Muscle layer of colon (tissue), 2 donors: ENCODE results near the gene IRAK4.
"Not testable (repeated sequence)": the region's sequence is repeated elsewhere in the genome, so short reads cannot be mapped to it uniquely, and the experiment has no call there.

Experiments used
- H3K27ac ChIP-seq: one replicate; pipeline ENCODE4 v1.7.0; 2013; ENCODE audit warnings: low read depth, mild to moderate bottlenecking, low read length, moderate library complexity
- H3K27me3 ChIP-seq, 2 donors: one replicate each; pipeline ENCODE4 v1.7.0; 2013; ENCODE audit warnings: low read length in 2 of 2, mild to moderate bottlenecking in 2 of 2; ENCODE audit not compliant: insufficient read depth in 2 of 2, control insufficient read depth in 1 of 2
- H3K36me3 ChIP-seq: one replicate; pipeline ENCODE4 v1.7.0; 2013; ENCODE audit warnings: mild to moderate bottlenecking, low read length; ENCODE audit not compliant: insufficient read depth
- H3K4me1 ChIP-seq: one replicate; pipeline ENCODE4 v1.7.0; 2013; ENCODE audit warnings: mild to moderate bottlenecking, low read length; ENCODE audit not compliant: insufficient read depth
- H3K4me3 ChIP-seq, 2 donors: one replicate each; pipeline ENCODE4 v1.7.0; 2013; ENCODE audit warnings: low read length in 2 of 2, low read depth in 1 of 2, mild to moderate bottlenecking in 1 of 2, moderate library complexity in 1 of 2
- H3K9ac ChIP-seq: one replicate; pipeline ENCODE4 v1.7.0; 2013; ENCODE audit warnings: low read length
- H3K9me3 ChIP-seq: one replicate; pipeline ENCODE4 v1.7.0; 2013; ENCODE audit warnings: mild to moderate bottlenecking, low read length
- donor health status: abdominal sarcoma.
- donor health status: Adenocarcinoma of cecum.

IRAK4 gene

DNA sequence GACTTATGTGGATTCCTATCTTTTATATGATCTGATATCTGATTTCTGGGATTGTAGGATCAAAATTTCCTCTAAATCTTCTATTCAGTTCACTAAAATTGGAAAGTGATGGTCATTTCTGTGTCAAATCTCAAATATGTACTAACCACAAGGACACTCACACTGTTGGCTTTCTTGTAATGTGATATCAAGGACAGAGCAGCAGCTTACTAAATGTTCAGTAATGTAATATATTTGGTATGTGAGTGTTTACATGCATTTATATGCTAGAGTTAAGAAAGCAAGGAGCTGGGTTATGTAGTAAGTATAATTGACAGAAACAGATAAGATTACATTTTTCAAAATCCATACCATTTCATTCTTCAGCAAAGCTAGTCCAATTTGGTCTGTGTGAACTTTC is 16.6 kb upstream of the IRAK4 start:
- Histone ChIP-seq H3K4me1 (no peaks in the 10 kb centered on the region), H3K9ac (no peak overlapping the region), H3K36me3 (peaks cover 8% of the 10 kb centered on the region), H3K4me3 (no peak overlapping the region), H3K27me3 (no peaks in the 10 kb centered on the region), H3K9me3 (no peaks in the 10 kb centered on the region), H3K27ac (no peak overlapping the region)

DNA sequence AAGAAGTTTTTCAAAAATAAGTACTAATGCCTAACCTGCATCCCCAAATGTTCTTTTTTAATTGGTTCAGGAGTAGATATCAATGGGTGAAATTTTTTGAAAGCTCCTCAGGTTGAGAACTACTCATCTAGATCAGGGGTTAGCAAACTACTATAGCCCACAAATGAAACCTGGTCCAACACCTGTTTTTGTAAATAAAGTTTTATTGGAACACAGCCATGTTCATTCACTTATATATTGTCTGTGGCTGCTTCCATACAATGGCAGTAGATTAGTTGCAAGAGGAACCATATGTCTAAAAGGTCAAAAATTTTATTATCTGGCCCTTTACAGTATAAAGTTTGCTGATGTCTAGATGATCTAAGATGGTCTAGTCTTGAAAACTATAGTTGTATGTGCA is 13.9 kb upstream of the IRAK4 start:
- Histone ChIP-seq H3K27ac (no peak overlapping the region), H3K9me3 (no peaks in the 10 kb centered on the region), H3K36me3 (no peaks in the 10 kb centered on the region), H3K27me3 (no peaks in the 10 kb centered on the region), H3K9ac (no peak overlapping the region), H3K4me1 (no peaks in the 10 kb centered on the region), H3K4me3 (no peak overlapping the region)

DNA sequence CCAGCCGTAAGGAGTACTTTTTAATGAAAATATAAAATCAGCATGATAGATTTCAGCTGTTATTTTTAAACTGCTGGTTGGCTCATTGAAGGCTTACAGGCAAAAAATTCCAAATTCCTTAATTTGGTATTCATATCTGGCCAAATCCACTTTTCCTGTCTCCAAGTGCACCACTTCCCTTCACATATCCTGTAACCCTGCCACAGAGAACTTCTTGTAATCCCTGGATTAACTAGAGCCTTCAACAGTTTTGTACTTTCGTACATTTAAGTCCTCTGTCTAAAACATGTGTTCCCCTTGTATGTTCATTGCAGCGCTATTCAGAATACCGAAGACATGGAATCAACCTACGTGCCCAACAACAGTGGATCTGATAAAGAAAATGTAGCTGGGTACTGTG is 9.7 kb upstream of the IRAK4 start:
- Histone ChIP-seq H3K4me3 (no peak overlapping the region), H3K9me3 (no peaks in the 10 kb centered on the region), H3K27me3 (no peaks in the 10 kb centered on the region), H3K27ac (no peak overlapping the region), H3K36me3 (no peaks in the 10 kb centered on the region), H3K4me1 (peaks cover 4% of the 10 kb centered on the region), H3K9ac (no peak overlapping the region)

DNA sequence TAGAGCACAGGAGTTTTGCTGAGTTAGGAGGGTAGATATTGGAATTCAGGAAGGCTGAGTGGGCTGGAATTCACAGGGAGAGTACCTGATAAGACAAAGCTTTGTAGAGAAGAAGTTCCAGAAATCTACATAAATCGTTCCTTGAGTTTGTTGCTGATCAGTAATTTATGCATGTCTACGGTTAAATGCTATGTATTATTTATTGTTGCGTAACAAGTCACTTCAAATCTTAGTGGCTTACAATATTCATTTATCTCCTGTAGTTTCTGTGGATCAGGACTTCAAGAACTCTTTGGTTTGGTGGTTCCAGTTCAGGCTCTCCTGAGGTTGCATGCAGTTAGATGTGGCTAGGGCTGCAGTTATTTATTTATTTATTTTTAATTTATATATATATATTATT is 7.9 kb upstream of the IRAK4 start:
- no peak overlapping the region for H3K27ac ChIP-seq
- no peak overlapping the region for H3K4me3 ChIP-seq
- no peak overlapping the region for H3K9ac ChIP-seq
- no peaks in the 10 kb centered on the region for H3K36me3 ChIP-seq
- H3K4me1 ChIP-seq: peaks cover 4% of the 10 kb centered on the region
- no peaks in the 10 kb centered on the region for H3K27me3 ChIP-seq
- no peaks in the 10 kb centered on the region for H3K9me3 ChIP-seq

DNA sequence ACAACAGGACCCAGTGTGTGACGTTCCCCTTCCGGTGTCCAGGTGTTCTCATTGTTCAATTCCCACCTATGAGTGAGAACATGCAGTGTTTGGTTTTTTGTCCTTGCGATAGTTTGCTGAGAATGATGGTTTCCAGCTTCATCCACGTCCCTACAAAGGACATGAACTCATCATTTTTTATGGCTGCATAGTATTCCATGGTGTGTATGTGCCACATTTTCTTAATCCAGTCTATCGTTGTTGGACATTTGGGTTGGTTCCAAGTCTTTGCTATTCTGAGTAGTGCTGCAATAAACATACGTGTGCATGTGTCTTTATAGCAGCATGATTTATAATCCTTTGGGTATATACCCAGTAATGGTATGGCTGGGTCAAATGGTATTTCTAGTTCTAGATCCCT is 7.4 kb upstream of the IRAK4 start:
- H3K27ac ChIP-seq, H3K9me3 ChIP-seq, H3K36me3 ChIP-seq, H3K9ac ChIP-seq, H3K27me3 ChIP-seq, H3K4me3 ChIP-seq, H3K4me1 ChIP-seq: not testable (repeated sequence)

DNA sequence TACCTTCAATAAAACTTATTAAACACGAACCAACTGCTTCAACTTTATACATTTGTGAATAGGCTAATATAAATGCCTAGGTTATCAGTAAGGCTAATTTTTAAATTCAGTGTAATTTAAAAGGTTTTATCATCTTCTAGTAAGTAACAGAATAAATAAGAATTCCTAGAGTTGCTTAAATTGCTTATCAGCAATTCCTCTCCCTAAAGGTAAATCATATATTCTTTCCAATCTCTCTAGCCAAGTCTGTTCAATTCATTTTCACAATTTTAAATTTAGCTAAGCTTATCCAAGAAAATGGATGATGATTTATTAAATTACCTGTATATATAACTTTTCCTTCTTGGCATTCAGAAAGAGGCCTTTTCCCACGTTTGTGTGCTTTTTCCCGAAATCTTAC is 4.7 kb upstream of the IRAK4 start:
- no peaks in the 10 kb centered on the region for H3K9me3 ChIP-seq
- H3K4me3 ChIP-seq: no peak overlapping the region
- peaks cover 11% of the 10 kb centered on the region for H3K4me1 ChIP-seq
- H3K27ac ChIP-seq: no peak overlapping the region
- no peaks in the 10 kb centered on the region for H3K27me3 ChIP-seq
- H3K9ac ChIP-seq: no peak overlapping the region
- H3K36me3 ChIP-seq: no peaks in the 10 kb centered on the region

DNA sequence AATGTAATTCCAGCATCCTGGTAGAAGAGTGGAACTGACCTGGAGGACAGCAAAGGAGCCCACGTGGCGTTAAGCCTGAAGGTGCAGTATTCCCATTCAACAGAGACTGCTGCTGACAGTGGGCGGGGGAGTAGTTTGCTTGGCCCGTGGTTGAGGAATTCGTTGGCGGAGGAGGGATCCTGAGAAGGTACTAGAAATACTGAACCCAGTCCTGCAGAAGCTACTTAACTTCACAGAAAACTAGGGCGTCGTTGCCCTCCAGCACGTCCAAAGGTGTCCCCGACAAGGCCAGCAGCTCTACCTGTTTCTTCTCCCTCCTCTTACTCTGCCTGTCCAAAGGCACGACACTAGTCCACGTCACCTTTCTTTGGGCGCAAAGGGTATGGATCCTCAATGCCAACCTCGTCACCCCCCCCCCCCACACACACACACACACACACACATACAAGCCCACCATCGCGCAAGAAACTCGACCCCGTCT is 464 bp upstream of the IRAK4 start:
- Histone ChIP-seq H3K9ac (peak overlapping the region; percentile 12), H3K4me1 (peaks cover 24% of the 10 kb centered on the region), H3K27ac (peak overlapping the region; percentile 35), H3K27me3 (no peaks in the 10 kb centered on the region), H3K9me3 (no peaks in the 10 kb centered on the region), H3K4me3 (peak overlapping the region; percentile 75 to 99), H3K36me3 (no peaks in the 10 kb centered on the region)

DNA sequence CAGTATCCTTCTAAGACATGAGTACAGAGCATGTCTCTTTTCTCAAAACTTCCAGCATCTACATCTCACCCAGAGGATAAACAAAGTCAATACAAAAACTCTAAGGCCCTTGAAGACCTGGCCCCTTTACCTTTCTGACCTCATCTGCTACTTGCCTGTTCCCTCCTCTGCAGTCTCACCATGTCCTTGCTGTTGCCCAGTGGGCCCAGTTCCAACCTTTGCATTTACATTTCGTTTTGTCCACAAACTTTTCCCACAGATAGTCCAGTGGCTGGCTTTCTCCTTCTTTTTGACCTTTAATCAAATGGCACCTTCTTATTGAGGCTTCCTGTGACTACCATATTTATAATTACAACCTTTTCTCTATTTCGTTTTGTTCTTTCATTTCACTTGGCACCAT is 1.6 kb downstream of the IRAK4 start:
- peaks cover 20% of the 10 kb centered on the region for H3K4me1 ChIP-seq
- no peaks in the 10 kb centered on the region for H3K27me3 ChIP-seq
- H3K9ac ChIP-seq: no peak overlapping the region
- no peak overlapping the region for H3K27ac ChIP-seq
- H3K4me3 ChIP-seq: peak overlapping the region in 1 of 2 donors; percentile 99
- H3K9me3 ChIP-seq: no peaks in the 10 kb centered on the region
- H3K36me3 ChIP-seq: no peaks in the 10 kb centered on the region

DNA sequence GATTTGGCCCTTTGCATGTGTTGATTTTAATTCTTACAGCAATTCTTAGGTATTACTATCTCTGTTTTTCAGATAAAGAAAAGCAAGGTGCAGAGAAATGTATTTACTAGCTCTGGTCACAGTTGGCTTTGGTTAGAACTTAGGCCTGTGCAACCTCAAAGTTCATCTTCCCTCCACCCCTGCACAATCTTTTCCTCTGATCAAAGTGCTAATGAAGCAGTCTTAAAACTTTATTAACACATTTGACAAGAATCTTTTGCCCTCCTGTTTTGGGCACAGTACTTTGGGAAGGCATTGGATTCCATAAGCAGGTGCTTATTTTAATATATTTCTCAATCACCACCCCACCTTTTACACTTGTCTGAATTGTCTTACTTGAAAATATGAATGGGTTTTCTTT is 2.7 kb downstream of the IRAK4 start:
- Histone ChIP-seq H3K4me1 (peaks cover 20% of the 10 kb centered on the region), H3K9ac (no peak overlapping the region), H3K36me3 (no peaks in the 10 kb centered on the region), H3K27me3 (no peaks in the 10 kb centered on the region), H3K4me3 (no peak overlapping the region), H3K9me3 (no peaks in the 10 kb centered on the region), H3K27ac (no peak overlapping the region)

DNA sequence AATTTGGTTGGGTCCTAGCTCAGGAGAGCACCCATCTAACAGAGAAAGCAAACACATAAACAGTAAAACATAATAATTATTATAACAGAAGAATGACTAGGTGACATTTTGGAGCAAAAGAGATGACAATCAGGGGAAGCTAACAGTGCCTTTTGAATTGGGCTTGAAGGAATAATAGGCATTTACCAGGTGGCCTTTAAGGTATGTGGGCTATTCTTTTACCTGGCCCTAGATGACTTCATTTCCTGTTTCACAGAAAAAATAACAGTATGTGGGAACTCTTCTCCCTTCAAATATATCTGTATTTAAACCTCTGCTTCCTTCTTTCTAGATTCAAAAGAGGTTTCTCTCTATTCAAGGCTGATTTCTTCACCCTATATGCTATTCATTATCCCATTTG is 3.8 kb downstream of the IRAK4 start:
- Histone ChIP-seq H3K9ac (no peak overlapping the region), H3K4me1 (peaks cover 17% of the 10 kb centered on the region), H3K4me3 (no peak overlapping the region), H3K36me3 (no peaks in the 10 kb centered on the region), H3K9me3 (no peaks in the 10 kb centered on the region), H3K27ac (no peak overlapping the region), H3K27me3 (no peaks in the 10 kb centered on the region)

DNA sequence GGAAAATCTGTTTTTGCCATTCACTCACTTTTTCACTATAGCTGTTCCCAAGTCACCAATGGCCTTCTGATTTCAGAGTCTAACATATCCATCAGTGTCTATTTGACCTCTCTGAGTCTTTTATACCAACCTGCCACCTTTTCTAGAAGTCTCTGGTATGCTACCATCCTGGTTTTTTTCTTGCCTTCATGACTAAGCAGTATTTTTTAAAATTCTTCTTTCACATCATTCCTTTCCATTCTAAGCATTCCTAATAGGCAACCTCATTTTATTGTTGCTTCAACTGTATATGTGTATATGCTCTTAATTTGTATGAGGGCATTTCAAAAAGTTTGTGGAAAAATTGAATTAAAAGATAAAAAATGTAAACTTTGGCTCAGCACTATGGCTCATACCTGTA is 5.0 kb downstream of the IRAK4 start:
- H3K27ac ChIP-seq: no peak overlapping the region
- H3K4me1 ChIP-seq: peaks cover 12% of the 10 kb centered on the region
- no peaks in the 10 kb centered on the region for H3K36me3 ChIP-seq
- H3K27me3 ChIP-seq: no peaks in the 10 kb centered on the region
- no peaks in the 10 kb centered on the region for H3K9me3 ChIP-seq
- no peak overlapping the region for H3K9ac ChIP-seq
- no peak overlapping the region for H3K4me3 ChIP-seq

DNA sequence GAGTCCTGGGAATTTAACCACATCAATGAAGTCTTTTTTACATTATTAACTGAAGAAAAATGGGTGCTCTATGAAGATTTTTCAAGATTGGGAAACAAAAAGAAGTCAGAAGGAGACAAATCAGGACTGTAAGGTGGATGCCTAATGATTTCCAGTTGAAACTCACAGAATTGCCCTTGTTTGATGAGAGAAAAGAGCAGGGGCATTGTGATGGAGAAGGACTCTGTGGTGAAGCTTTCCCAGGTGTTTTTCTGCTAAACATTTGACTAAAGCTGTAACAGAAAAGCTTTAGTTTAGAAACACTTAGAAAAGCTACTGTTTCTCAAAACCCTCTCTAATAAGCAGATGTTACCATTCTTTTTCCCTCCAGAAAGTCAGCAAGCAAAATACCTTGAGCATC is 5.8 kb downstream of the IRAK4 start:
- no peaks in the 10 kb centered on the region for H3K9me3 ChIP-seq
- H3K9ac ChIP-seq: no peak overlapping the region
- no peak overlapping the region for H3K27ac ChIP-seq
- H3K4me3 ChIP-seq: no peak overlapping the region
- no peaks in the 10 kb centered on the region for H3K27me3 ChIP-seq
- H3K4me1 ChIP-seq: peaks cover 12% of the 10 kb centered on the region
- no peaks in the 10 kb centered on the region for H3K36me3 ChIP-seq
